Coronary artery (tissue), 2 donors: ENCODE results near the gene BCAS4.
A peak's percentile ranks its signal among the peaks of the same experiment; 100 is the strongest.
"Not testable (repeated sequence)": the region's sequence is repeated elsewhere in the genome, so short reads cannot be mapped to it uniquely, and the experiment has no call there.

Source experiments
- DNase-seq: peaks from one replicate; pipeline ENCODE4 v3.0.0-alpha.2; 2017; ENCODE audit warnings: low spot score
- H3K27ac ChIP-seq, 2 donors: fragments of 200-600 bp; sonication (generic); one replicate each; pipeline ENCODE4 v1.5.1; 2016 to 2019
- H3K4me3 ChIP-seq: fragments of 200-600 bp; sonication (generic); 2 replicates; pipeline ENCODE4 v1.5.1; 2016; ENCODE audit warnings: mild to moderate bottlenecking, moderate library complexity
- TF ChIP-seq, protein P1 (sequence below): fragments of 200-600 bp; sonication (generic); IDR thresholded peaks from one replicate; pipeline ENCODE4 v1.5.1; 2019; ENCODE audit warnings: antibody characterized with exemption

The BCAS4 gene

GRCh38 chr20:50788045-50788991, 6.5 kb upstream of the BCAS4 start:
- Histone ChIP-seq H3K4me3 (no peak overlapping the region), H3K27ac (no peak overlapping the region)
- DNase-seq = no peak
- TF ChIP-seq, protein P1, sequence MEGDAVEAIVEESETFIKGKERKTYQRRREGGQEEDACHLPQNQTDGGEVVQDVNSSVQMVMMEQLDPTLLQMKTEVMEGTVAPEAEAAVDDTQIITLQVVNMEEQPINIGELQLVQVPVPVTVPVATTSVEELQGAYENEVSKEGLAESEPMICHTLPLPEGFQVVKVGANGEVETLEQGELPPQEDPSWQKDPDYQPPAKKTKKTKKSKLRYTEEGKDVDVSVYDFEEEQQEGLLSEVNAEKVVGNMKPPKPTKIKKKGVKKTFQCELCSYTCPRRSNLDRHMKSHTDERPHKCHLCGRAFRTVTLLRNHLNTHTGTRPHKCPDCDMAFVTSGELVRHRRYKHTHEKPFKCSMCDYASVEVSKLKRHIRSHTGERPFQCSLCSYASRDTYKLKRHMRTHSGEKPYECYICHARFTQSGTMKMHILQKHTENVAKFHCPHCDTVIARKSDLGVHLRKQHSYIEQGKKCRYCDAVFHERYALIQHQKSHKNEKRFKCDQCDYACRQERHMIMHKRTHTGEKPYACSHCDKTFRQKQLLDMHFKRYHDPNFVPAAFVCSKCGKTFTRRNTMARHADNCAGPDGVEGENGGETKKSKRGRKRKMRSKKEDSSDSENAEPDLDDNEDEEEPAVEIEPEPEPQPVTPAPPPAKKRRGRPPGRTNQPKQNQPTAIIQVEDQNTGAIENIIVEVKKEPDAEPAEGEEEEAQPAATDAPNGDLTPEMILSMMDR = no peak

GRCh38 chr20:50789968-50790650, 4.8 kb upstream of the BCAS4 start:
- no peak for DNase-seq
- Histone ChIP-seq H3K27ac (peak overlapping the region; percentile 80 to 84), H3K4me3 (no peak overlapping the region)
- TF ChIP-seq, protein P1 = no peak

DNA sequence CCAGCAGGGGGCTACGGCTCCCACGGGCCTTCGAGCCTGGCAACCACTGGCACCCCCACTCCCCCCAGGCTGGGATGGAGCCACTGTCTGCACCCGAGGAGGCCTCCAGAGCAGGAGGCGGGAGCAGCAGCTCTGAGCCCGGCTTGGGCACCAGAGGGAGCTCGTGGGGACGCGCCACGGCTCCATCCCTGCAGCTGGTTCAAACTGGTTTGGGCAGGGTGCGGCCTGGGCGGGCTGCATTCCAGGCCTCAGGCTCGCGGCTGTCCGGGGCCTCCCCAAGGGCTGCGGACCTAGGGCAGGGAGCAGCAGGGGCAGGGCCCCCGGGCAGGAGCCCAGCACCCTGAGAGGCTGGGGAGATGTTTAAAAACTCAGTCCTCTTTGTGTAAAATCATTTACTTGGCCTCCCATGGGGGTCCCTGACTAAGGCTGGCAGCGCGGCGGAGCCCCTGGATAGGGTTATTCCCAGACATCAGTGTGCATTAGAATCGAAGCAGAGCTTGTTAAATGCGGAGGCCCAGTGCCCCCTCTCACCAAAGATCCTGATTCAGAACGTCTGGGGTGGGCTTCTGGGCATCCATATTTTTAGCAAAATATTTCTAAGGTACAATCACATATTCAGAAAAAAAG, 4.1 kb upstream of the BCAS4 start:
- DNase-seq = peak; percentile 90
- Histone ChIP-seq H3K4me3 (peak overlapping the region; percentile 61), H3K27ac (peak overlapping the region; percentile 80 to 84)
- TF ChIP-seq, protein P1 = peak; percentile 41

DNA sequence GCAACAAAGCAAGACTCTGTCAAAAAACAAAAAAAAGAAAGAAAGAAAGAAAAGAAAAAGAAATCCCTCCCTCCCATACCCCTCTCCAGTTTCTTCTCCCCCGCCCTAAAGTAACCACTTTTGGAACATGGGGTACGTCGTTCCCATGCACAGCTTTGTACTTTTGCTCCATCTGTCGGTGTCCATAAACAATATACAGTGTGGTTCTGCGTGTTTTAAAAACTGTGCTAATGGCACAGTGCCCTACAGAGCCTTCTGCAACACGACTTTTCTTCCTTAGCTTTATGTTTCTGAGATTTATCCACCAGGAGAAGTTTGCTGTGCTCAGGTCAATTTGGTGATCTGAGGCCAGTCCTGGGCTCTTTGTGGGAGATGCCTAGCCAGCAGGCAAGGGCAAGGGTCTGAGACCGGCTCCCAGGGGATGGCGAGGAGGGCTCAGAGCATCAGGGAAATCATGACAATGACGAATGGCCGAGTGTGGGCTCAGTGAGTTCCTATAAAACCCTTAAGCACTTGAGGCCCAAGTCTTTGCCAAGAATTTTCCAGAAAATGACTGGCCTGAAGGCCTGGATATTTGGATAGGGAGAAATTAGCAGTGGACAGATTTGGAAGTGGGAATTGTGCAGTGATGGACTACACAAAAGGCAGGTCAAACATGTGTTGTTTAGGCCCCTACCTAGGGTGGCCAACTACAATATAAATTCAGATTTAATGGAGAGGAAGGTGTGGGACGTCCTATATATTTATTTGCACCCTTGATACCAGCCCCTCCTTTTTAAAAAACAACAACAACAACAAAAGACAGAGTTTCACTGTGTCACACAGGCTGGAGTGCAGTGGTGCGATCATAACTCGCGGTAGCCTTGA, 1.9 kb upstream of the BCAS4 start:
- DNase-seq = no peak
- no peak overlapping the region for H3K4me3 ChIP-seq
- TF ChIP-seq, protein P1 = no peak
- H3K27ac ChIP-seq = no peak overlapping the region

GRCh38 chr20:50793575-50794016, 1.3 kb upstream of the BCAS4 start:
- H3K4me3 ChIP-seq, DNase-seq, H3K27ac ChIP-seq: not testable (repeated sequence)

- Histone ChIP-seq H3K4me3 (peak overlapping the region; percentile 78), H3K27ac (peak overlapping the region; percentile 34 to 79)
- DNase-seq = no peak
- TF ChIP-seq, protein P1 = no peak
Observed at GRCh38 chr20:50794181-50794845, 548 bp upstream of the BCAS4 start.
